ENCODE results near the gene CAMKMT.
"Not testable (repeated sequence)": the region's sequence is repeated elsewhere in the genome, so short reads cannot be mapped to it uniquely, and the experiment has no call there.

DNA sequence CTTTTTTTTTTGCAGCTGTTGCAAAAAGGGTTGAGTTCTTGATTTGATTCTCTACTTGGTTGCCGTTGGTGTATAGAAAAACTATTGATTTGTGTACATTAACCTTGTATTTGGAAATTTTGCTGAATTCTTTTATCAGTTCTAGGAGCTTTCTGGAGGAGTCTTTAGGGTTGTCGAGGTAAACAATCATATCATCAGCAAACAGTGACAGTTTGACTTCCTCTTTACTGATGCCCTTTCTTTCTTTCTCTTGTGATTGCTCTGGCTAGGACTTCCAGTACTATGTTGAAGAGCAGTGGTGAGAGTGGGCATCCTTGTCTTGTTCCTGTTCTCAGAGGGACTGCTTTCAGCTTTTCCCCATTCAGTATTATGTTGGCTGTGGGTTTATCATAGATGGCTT, 23.5 kb downstream of the CAMKMT start:
- TF ChIP-seq, protein P1, sequence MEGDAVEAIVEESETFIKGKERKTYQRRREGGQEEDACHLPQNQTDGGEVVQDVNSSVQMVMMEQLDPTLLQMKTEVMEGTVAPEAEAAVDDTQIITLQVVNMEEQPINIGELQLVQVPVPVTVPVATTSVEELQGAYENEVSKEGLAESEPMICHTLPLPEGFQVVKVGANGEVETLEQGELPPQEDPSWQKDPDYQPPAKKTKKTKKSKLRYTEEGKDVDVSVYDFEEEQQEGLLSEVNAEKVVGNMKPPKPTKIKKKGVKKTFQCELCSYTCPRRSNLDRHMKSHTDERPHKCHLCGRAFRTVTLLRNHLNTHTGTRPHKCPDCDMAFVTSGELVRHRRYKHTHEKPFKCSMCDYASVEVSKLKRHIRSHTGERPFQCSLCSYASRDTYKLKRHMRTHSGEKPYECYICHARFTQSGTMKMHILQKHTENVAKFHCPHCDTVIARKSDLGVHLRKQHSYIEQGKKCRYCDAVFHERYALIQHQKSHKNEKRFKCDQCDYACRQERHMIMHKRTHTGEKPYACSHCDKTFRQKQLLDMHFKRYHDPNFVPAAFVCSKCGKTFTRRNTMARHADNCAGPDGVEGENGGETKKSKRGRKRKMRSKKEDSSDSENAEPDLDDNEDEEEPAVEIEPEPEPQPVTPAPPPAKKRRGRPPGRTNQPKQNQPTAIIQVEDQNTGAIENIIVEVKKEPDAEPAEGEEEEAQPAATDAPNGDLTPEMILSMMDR (conservative IDR thresholded peaks at IDR 0.05; ENCODE audit: low read depth in 2 of 2) = not testable (repeated sequence)
- not testable (repeated sequence) for TF ChIP-seq NANOG (IDR thresholded peaks at IDR 0.05; ENCODE audit: borderline replicate concordance); EZH2 (IDR thresholded peaks at IDR 0.05; ENCODE audit: low read depth, unreplicated experiment)

Measured in GM23338 (cell line).